GM12801 (cell line): ENCODE results near the gene FANCI.

ENCODE experiments used
- TF ChIP-seq, protein P1 (sequence below): IDR thresholded peaks from one replicate; pipeline ENCODE4 v1.5.1; 2011; ENCODE audit warnings: control low read depth; ENCODE audit not compliant: insufficient read length; ENCODE audit errors: extremely low read depth

Gene FANCI

DNA sequence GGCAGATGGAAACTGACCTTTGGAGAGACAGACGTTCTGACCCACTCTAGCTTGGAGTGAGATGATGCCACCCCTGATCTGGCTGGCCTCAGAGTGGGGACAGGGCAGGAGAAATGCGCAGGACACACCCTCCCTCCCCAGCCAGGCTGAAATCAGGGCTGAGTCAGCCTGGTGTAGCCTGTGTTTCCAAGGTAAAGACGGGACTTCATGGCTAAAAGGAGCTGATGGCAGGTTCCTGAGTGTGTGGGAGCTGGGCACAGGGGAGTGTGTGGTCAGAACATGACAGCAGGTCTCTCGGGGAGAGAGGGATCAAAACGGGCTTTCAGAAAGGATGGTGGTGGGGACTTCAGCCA lies 105.4 kb downstream of the FANCI start:
- TF ChIP-seq, protein P1, sequence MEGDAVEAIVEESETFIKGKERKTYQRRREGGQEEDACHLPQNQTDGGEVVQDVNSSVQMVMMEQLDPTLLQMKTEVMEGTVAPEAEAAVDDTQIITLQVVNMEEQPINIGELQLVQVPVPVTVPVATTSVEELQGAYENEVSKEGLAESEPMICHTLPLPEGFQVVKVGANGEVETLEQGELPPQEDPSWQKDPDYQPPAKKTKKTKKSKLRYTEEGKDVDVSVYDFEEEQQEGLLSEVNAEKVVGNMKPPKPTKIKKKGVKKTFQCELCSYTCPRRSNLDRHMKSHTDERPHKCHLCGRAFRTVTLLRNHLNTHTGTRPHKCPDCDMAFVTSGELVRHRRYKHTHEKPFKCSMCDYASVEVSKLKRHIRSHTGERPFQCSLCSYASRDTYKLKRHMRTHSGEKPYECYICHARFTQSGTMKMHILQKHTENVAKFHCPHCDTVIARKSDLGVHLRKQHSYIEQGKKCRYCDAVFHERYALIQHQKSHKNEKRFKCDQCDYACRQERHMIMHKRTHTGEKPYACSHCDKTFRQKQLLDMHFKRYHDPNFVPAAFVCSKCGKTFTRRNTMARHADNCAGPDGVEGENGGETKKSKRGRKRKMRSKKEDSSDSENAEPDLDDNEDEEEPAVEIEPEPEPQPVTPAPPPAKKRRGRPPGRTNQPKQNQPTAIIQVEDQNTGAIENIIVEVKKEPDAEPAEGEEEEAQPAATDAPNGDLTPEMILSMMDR = no peak

DNA sequence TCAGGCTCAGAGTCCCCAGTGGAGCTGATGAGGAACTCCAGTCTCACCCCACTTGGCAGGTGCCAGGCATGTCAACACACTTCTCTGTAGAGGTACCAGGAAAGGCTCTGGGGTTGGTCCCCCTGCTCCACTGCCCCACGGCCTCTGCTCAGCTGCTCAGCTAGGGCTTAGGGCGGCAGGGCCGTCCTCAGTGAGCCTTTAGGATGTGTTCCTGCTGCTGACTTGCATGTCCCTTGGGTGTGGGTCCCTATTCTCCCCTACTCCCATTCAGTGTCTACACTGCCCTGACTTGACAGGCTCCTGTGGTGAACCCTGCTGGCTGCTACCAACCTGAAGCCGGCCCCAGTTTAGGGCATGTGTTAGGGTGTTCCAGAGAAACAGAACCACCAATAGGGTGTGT lies 108.7 kb downstream of the FANCI start:
- TF ChIP-seq, protein P1 = no peak

GRCh38 chr15:89353991-89354390 lies 110.2 kb downstream of the FANCI start:
- TF ChIP-seq, protein P1 = no peak

DNA sequence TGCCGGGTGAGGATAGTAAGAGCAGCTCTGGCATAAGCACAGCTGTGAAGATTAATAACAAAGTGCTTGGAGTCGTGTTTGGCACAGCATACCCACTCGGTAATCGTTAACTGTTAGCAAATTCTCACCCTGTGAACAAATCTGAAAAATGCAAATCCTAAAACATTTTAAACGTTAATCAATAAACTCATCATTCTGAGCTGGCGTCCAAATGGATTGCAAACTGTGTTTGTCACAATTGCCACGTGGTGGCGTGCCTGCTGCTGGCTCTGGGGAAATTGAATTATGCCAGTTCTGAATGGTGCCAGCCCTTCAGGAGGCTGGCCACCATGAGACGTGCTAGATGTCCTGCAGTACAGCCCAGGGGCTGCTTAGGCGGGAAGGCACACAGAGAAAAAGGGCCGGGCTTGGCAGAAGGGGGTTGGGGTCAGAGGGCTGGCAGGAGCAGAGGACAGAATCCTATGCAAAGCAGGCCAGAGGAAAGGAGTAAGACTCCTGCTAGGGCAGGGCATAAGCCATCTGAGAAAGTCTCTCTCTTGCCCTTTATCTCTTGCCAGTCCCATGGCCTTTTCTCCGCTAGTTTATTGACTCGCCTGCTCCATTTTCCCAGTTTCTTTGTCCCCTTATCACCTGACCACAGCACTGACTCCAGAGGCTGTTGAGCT lies 113.0 kb downstream of the FANCI start:
- TF ChIP-seq, protein P1 = no peak

DNA sequence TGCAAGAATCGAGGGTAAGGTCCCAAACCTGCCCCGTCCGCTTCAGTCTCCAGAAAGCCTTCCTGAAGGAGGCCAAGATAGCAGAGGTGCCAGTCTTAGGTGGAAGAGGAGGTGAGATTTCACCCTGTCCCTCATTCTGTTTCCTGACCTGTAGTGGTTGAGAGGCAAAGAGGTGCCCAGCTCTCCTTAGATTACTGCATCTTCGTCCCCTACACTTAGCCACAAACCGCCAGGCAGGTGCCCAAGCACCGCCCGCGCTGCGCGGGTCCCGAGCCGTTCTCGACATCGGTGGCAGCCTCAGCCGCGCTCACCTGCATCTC lies 114.6 kb downstream of the FANCI start:
- TF ChIP-seq, protein P1 = no peak

GRCh38 chr15:89358755-89359439 lies 115.1 kb downstream of the FANCI start:
- TF ChIP-seq, protein P1 = no peak

GRCh38 chr15:89359471-89360293 lies 115.9 kb downstream of the FANCI start:
- TF ChIP-seq, protein P1 = no peak
